HepG2 (cell line): ENCODE measurements around the gene TRAPPC1. TPM values are rescaled to one million over a fixed set of nuclear protein-coding genes. Genes with fewer than 3 reads are reported as not detected.

Source experiments
- ELF4 ChIP-seq: sonication (generic); formaldehyde crosslinking; IDR thresholded peaks from 2 replicates; pipeline ENCODE4 v1.5.0; 2020; ENCODE audit warnings: missing genetic modification reagents, mild to moderate bottlenecking, moderate library complexity, borderline replicate concordance
- ETV5 ChIP-seq: IDR thresholded peaks from 2 replicates; pipeline ENCODE4 v1.6.1; 2018; ENCODE audit warnings: missing biosample characterization, missing genetic modification reagents, inconsistent platforms, borderline replicate concordance
- GABPA ChIP-seq, 2 experiments: IDR thresholded peaks; 2 replicates each; pipeline ENCODE4 v1.6.1; 2011 to 2016; ENCODE audit warnings: low read depth in 2 of 2, low read length in 1 of 2, missing biosample characterization in 1 of 2, missing genetic modification characterization in 1 of 2
- GABPB1 ChIP-seq: IDR thresholded peaks from 2 replicates; pipeline ENCODE4 v1.6.1; 2016; ENCODE audit warnings: mild to moderate bottlenecking, missing genetic modification reagents, moderate library complexity, missing compliant biosample characterization
- MEF2D ChIP-seq: sonication (generic); formaldehyde crosslinking; IDR thresholded peaks from 2 replicates; pipeline ENCODE4 v1.5.1; 2020; ENCODE audit warnings: mild to moderate bottlenecking, missing genetic modification reagents
- MYC ChIP-seq: sonication (generic); formaldehyde crosslinking; IDR thresholded peaks from 2 replicates; pipeline ENCODE4 v1.9.0; 2021; ENCODE audit warnings: missing genetic modification reagents, borderline replicate concordance
- NCOA2 ChIP-seq: sonication (generic); formaldehyde crosslinking; IDR thresholded peaks from 2 replicates; pipeline ENCODE4 v1.8.0; 2022; ENCODE audit warnings: inconsistent platforms
- NCOR1 ChIP-seq: fragments of 200-600 bp; sonication (generic); IDR thresholded peaks from 2 replicates; pipeline ENCODE4 v1.7.0; 2017; ENCODE audit warnings: antibody characterized with exemption, low read length, borderline replicate concordance
- PAWR ChIP-seq: sonication (generic); formaldehyde crosslinking; IDR thresholded peaks from 2 replicates; pipeline ENCODE4 v1.4.0; 2020; ENCODE audit warnings: missing genetic modification reagents, mild to moderate bottlenecking, borderline replicate concordance
- RFXANK ChIP-seq: IDR thresholded peaks from 2 replicates; pipeline ENCODE4 v1.6.1; 2016
- SP2 ChIP-seq: sonication (generic); formaldehyde crosslinking; IDR thresholded peaks from 2 replicates; pipeline ENCODE4 v1.5.1; 2020; ENCODE audit warnings: mild to moderate bottlenecking, missing genetic modification reagents
- TFAP4 ChIP-seq: sonication (generic); IDR thresholded peaks from 2 replicates; pipeline ENCODE4 v1.6.1; 2016; ENCODE audit warnings: low read depth, borderline replicate concordance
- TSC22D2 ChIP-seq: sonication (generic); formaldehyde crosslinking; IDR thresholded peaks from 2 replicates; pipeline ENCODE4 v1.5.1; 2020; ENCODE audit warnings: missing genetic modification reagents, mild to moderate bottlenecking, borderline replicate concordance
- YEATS4 ChIP-seq: sonication (generic); formaldehyde crosslinking; IDR thresholded peaks from 2 replicates; pipeline ENCODE4 v1.4.0; 2020; ENCODE audit warnings: missing genetic modification reagents, borderline replicate concordance
- ZBTB20 ChIP-seq: sonication (generic); formaldehyde crosslinking; IDR thresholded peaks from 2 replicates; pipeline ENCODE4 v1.8.1; 2023; ENCODE audit warnings: missing genetic modification reagents, low read depth, mild to moderate bottlenecking, borderline replicate concordance
- ZBTB21 ChIP-seq: sonication (generic); formaldehyde crosslinking; IDR thresholded peaks from 2 replicates; pipeline ENCODE4 v1.4.0; 2020; ENCODE audit warnings: missing genetic modification reagents
- ZFX ChIP-seq: sonication (generic); formaldehyde crosslinking; IDR thresholded peaks from 2 replicates; pipeline ENCODE4 v1.4.0; 2020; ENCODE audit warnings: mild to moderate bottlenecking, low read depth, missing genetic modification reagents, moderate library complexity
- ZMYM2 ChIP-seq: sonication (generic); formaldehyde crosslinking; IDR thresholded peaks from 2 replicates; pipeline ENCODE4 v1.8.0; 2022; ENCODE audit warnings: mild to moderate bottlenecking, missing genetic modification reagents
- ZNF30 ChIP-seq: sonication (generic); formaldehyde crosslinking; IDR thresholded peaks from 2 replicates; pipeline ENCODE4 v1.5.0; 2020; ENCODE audit warnings: mild to moderate bottlenecking, missing genetic modification reagents
- ZNF382 ChIP-seq: sonication (generic); formaldehyde crosslinking; IDR thresholded peaks from 2 replicates; pipeline ENCODE4 v1.5.0; 2020; ENCODE audit warnings: missing genetic modification reagents, mild to moderate bottlenecking, borderline replicate concordance
- ZNF670 ChIP-seq: sonication (generic); formaldehyde crosslinking; IDR thresholded peaks from 2 replicates; pipeline ENCODE4 v1.8.0; 2022; ENCODE audit warnings: mild to moderate bottlenecking, missing genetic modification reagents, borderline replicate concordance
- ZNF749 ChIP-seq: sonication (generic); formaldehyde crosslinking; IDR thresholded peaks from 2 replicates; pipeline ENCODE4 v1.8.0; 2022; ENCODE audit warnings: mild to moderate bottlenecking, missing genetic modification reagents, moderate library complexity, borderline replicate concordance
- polyA plus RNA-seq, 8 experiments: library from polyadenylated mRNA; depleted of rRNA in 3 of 8; stranded (reverse) in 7 of 8; unstranded in 1 of 8; fragments of >200 nt; fragmentation: Illumina TruSeq in 4 of 8; extraction: Trizol in 4 of 8; gene quantifications; 2 replicates each; pipeline versions ENCODE4 v1.2.1 to v1.2.3, GENCODE V29; 2011 to 2016; ENCODE audit warnings: low read depth in 4 of 8, missing spikeins in 1 of 8, mixed read lengths in 1 of 8; ENCODE audit not compliant: insufficient read depth in 1 of 8
- total RNA-seq, 5 experiments: library from RNA; depleted of rRNA; stranded (reverse); fragments of >200 nt; fragmentation: Illumina TruSeq; extraction: Trizol; gene quantifications; 2 replicates each; pipeline ENCODE4 v1.2.3, GENCODE V29; 2016; ENCODE audit warnings: low read depth in 1 of 5
- TF ChIP-seq, protein P1 (sequence below): sonication (generic); formaldehyde crosslinking; IDR thresholded peaks from 2 replicates; pipeline ENCODE4 v1.4.0; 2020; ENCODE audit warnings: missing genetic modification reagents, borderline replicate concordance
- TF ChIP-seq, protein P2 (sequence below): sonication (generic); formaldehyde crosslinking; IDR thresholded peaks from 2 replicates; pipeline ENCODE4 v1.5.1; 2020; ENCODE audit warnings: missing genetic modification reagents, mild to moderate bottlenecking, borderline replicate concordance
- TF ChIP-seq, protein P3 (sequence below): sonication (generic); formaldehyde crosslinking; IDR thresholded peaks from 2 replicates; pipeline ENCODE4 v1.5.0; 2020; ENCODE audit warnings: missing genetic modification reagents

The TRAPPC1 gene
- total and polyA plus RNA-seq, 2 of the 13 experiments (the other 11 are each of a cell fraction or from before 2014, with no cell fraction given): 28.1 to 44.9 TPM

GRCh38 chr17:7885367-7886226 is 46.1 kb downstream of the TRAPPC1 start (continued):
- TF ChIP-seq MEF2D (CRISPR knock-in tag) (no peak), NCOR1 (no peak), NCOA2 (CRISPR knock-in tag) (no peak), ZFX (CRISPR knock-in tag) (0 out of 2 replicates have a peak, but pooled peaks have one; percentile 7), TSC22D2 (CRISPR knock-in tag) (no peak), SP2 (no peak), ZNF670 (CRISPR knock-in tag) (no peak), ZBTB20 (CRISPR knock-in tag) (no peak), ELF4 (no peak), ZNF382 (CRISPR knock-in tag) (no peak), TFAP4 (peak; percentile 83), ZNF30 (CRISPR knock-in tag) (no peak), ETV5 (CRISPR knock-in tag) (no peak), MYC (CRISPR knock-in tag) (0 out of 2 replicates have a peak, but pooled peaks have one; percentile 31), RFXANK (no peak), ZNF749 (CRISPR knock-in tag) (no peak), PAWR (CRISPR knock-in tag) (no peak), ZMYM2 (CRISPR knock-in tag) (no peak), ZBTB21 (CRISPR knock-in tag) (no peak), GABPB1 (CRISPR knock-in tag) (peak; percentile 9; the same call in 1 of the 2 replicates), GABPA (IDR thresholded peaks at IDR 0.05; ENCODE audit: low read depth, low read length) (no peak), GABPA (CRISPR knock-in tag; IDR thresholded peaks at IDR 0.05; ENCODE audit: low read depth) (no peak), YEATS4 (CRISPR knock-in tag) (peak; percentile 39; the same call in 1 of the 2 replicates)
- TF ChIP-seq, protein P1, sequence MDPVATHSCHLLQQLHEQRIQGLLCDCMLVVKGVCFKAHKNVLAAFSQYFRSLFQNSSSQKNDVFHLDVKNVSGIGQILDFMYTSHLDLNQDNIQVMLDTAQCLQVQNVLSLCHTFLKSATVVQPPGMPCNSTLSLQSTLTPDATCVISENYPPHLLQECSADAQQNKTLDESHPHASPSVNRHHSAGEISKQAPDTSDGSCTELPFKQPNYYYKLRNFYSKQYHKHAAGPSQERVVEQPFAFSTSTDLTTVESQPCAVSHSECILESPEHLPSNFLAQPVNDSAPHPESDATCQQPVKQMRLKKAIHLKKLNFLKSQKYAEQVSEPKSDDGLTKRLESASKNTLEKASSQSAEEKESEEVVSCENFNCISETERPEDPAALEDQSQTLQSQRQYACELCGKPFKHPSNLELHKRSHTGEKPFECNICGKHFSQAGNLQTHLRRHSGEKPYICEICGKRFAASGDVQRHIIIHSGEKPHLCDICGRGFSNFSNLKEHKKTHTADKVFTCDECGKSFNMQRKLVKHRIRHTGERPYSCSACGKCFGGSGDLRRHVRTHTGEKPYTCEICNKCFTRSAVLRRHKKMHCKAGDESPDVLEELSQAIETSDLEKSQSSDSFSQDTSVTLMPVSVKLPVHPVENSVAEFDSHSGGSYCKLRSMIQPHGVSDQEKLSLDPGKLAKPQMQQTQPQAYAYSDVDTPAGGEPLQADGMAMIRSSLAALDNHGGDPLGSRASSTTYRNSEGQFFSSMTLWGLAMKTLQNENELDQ (CRISPR knock-in tag): no peak
- TF ChIP-seq, protein P2, sequence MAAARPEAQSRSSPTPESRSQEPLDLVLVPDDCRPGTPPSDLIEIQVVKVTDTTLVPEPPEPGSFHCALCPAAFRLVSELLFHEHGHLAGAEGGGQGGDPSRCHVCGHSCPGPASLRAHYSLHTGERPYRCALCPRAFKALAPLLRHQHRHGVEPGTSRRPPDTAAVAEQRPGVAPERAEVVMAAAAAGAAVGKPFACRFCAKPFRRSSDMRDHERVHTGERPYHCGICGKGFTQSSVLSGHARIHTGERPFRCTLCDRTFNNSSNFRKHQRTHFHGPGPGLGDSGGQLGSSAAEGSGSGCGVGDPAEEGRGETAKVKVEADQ: no peak
- TF ChIP-seq, protein P3, sequence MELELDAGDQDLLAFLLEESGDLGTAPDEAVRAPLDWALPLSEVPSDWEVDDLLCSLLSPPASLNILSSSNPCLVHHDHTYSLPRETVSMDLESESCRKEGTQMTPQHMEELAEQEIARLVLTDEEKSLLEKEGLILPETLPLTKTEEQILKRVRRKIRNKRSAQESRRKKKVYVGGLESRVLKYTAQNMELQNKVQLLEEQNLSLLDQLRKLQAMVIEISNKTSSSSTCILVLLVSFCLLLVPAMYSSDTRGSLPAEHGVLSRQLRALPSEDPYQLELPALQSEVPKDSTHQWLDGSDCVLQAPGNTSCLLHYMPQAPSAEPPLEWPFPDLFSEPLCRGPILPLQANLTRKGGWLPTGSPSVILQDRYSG (CRISPR knock-in tag): no peak
